Ammon's horn (tissue), 1 donor: Measurements from ENCODE around the gene SND1.

Experiments
- DNase-seq: peaks from one replicate; pipeline ENCODE4 v3.0.0-alpha.2; 2016; ENCODE audit warnings: low spot score

SND1 gene

DNA sequence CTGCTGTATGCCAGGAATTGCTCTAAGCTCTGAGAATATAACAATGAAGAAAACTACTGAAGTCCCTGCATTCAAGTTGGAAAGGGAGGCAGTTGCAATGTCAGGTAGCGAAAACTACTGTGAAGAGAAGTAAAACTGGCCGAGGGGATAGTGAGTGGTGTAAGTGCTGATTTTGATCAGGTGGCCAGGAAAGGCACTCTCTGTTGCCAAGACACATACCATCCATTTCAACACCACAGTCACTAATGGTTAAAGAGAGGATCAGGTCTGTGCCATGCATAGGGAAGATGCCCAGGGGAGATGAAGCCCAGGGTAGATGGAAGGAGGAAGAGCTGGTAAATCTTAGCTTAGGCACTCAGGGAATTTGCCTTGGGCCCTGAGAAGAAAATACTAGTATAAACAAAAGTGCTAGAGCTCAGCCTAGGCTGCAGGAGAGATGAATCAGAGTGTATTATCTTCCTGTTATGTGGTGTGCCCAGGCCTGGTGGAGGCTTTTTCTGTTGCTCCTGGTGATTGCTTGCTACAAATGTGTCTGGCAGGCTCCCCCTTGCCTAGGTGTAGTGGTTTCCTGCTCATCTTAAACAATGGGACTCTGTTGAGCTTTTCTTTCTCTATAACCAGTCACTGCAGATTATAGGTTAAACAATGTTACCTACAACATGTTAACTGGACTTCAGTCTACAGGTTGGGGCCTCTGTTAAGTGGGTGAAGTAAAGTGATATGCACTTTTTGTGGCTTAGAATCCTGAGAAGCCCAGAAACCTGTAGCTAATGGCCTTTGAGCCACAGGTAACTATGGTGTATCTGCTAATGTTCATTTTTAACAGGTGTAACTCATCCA lies 253.7 kb downstream of the SND1 start:
- no peak for DNase-seq

DNA sequence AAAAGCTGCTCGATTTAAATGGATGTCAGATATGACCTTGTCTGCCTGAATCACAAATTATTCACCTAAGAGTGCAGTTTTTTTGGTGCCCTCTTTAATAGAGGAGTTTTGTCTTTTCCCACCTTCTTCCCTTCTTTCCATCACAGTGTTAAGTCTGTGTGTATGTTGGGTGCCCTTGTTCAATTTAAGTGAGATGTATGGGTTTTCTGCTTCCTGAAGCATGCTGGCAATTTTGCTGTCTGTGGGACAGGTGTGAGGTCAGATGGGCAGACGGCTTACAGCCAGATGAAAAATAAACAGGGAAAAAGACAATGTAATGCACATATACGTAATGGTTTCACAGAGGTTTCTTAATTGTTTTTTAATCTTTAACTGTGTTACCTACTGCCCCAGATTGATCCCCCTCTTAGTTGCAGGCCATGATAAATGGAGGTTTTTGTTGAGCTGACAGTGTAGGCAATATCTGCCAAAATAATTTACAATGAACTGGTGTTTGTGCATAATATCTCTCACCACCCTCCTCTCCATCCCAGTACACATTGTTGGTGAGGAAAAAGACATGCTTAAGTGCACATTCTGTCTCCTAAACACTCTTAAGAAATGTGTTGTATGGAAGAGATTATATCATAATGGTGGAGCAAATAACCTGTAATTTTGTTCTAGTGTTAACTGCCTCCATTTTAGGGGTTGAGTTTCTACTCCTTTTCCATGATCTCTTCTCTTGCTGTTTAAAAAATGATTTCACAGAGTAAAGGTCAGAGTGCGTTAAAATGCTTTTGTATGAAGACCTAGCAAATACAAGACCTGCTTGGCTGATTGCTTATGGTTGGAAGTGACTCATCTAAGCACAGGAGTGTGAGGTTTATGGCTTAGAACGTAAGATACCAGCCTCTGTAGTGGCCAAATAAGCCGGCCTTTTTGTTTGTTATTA lies 255.4 kb downstream of the SND1 start:
- DNase-seq, result no peak

DNA sequence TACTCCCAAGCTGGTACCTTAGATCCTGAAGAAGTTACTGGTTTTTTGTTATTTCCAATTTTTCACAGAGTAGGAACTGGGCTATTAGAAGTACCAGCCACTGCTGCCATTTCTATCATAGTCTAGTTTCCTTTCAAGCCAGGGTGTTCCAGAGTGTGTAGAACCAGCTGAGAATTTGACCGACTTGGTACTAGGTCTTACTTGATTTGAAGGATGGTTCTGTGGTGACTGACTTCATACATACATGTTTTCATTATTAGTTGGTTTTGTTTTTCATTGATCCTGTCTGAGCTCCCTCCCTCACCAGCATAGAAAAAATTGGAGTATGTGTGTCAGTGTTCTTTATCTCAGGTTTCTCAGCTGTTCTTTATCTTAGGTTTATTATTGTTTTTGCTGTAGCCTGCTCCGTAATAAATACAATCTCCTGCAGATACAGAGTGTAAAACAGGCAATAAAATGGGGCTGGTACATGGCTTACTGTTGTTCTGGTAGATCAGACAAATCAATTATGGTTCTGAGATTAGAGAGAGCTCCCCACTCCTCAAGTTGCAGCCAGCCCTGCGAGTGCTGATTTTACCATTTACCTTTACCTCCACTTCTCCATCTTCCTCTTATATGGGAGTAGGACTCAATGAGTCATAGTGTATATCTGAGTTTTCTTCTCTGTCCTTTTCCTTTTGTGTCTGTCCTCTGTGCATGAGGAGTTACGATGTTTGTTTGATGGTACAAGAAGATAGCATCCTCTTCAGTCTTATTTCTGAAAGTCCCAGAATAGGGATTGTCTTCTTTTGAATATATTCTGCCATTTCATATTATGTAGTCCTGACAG lies 256.6 kb downstream of the SND1 start:
- no peak for DNase-seq

GRCh38 chr7:127909424-127910152 lies 257.6 kb downstream of the SND1 start:
- DNase-seq, result no peak

- no peak for DNase-seq
Observed at GRCh38 chr7:127910670-127911069, 258.7 kb downstream of the SND1 start.

- no peak for DNase-seq
Observed at GRCh38 chr7:127911968-127912511, 260.0 kb downstream of the SND1 start.

GRCh38 chr7:127912901-127913300 lies 260.9 kb downstream of the SND1 start:
- no peak for DNase-seq

DNA sequence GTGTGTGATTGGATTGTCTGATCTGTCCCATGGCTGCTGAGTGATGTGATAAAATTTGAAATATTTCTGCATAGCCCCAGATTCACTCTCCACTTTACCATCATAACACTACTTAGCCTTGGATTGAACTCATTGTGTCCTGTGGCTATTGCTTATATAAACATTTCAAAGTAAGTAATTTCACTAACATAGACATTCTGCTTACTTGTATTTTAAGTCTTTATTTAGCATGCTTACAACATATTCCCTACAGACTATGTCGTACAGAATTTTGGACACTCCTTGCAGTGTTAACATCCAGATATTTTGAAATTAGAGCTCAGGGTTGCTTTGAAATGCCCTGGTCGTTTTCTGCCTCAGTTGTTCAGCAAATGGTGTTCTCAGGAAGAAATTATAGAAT lies 261.7 kb downstream of the SND1 start:
- no peak for DNase-seq

DNA sequence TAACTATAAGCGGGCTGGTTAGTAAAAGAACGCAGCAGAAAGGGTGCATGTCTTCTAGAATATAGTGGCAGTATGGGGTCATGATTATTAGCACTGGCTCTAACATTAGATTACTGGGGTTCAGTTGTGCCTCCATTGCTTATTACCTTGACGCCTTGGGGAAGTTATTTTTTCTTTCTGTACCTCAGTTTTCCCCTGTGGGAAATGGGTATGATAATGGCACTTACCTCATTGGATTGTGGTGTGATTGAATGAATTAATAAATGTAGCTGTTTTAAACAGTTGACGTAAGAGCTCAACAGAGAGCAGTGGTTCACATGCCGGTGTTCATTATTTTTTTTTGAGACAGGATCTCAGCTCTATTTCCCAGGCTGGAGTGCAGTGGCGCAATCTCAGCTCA lies 262.7 kb downstream of the SND1 start:
- DNase-seq, result no peak

DNA sequence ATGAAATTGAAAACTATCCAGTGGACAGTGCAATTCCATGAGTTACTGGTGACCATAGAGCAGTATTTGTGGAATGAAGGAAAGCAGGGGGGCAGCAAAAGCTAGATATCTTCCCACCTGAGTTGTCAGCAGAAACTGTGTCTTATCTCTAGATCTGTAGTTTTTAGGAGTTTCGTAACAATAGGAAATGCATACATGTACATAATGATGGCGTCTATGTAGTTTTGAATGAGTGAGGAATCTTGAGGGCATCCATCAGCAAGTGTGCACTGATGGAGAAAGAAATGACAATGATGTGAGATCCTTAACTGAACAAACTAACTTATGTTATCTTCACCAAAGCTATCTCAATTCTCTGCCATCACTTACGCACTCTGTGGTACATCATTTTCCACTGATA lies 264.7 kb downstream of the SND1 start:
- DNase-seq, result no peak

DNA sequence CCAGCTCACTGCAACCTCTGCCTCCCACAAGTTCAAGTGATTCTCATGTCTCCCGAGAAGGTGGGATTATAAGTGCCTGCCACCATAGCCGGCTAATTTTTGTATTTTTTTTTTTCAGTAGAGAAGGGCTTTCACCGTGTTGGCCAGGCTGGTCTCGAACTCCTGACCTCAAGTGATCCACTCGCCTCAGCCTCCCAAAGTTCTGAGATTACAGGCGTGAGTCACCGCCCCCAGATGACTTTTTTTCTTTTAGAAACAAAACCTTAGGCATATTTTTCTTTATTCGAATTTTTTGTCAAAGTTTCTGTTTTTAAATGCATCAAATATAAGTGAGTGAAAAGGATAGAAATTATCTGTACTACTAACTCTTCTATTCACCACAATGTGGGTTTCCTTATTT lies 266.1 kb downstream of the SND1 start:
- no peak for DNase-seq

DNA sequence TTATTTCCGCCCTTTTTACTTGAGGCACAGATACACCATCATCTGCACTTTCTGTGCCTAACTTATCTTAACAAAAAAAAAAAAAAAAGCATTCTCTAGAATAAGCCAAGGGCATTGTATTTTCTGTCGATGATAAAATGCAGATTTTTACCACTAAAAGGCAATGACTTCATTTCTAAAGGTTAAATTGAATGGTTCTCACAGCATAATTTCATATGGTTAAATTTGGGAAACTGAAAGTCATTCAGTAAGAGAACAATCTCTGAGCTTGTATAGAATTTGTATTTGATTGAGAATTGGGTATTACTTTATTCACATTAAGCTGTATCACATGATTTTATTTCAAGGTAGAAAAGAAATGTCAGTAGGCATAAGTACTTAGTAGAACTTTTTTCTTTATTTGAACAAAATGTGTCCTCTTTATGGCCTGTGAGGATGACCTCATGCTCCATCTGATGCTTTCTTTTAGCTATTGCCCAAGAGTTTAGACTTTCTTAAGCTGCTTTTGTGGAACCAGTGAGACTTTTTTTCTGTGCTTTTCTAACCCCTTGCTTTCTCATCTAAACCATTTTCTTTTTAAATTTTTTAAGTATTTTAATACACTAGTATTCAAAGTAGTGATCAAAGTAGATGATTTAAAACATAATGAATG lies 268.9 kb downstream of the SND1 start:
- DNase-seq, result no peak

DNA sequence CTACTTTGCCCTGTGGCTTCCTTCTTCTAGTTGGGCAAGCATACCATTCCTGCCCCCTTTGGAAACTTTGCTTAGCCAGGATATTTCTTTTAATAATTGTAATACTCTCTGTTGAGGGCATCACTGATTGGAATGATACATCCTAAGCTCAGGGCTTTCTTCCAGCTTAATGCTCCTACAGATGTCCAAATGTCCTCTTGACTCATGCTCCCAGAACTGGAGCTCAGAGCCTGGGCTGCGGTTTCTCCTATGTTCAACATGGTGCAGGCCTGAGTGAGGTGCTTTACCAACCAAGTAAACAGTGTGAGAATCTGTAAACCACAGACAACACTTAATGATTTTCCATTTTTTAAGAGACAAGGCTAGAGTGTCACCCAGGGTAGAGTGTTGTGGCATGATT lies 270.7 kb downstream of the SND1 start:
- DNase-seq, result no peak

- no peak for DNase-seq
Observed at GRCh38 chr7:127924874-127925273, 272.9 kb downstream of the SND1 start.

GRCh38 chr7:127927348-127927696 lies 275.3 kb downstream of the SND1 start:
- no peak for DNase-seq

GRCh38 chr7:127928222-127928621 lies 276.2 kb downstream of the SND1 start:
- no peak for DNase-seq

DNA sequence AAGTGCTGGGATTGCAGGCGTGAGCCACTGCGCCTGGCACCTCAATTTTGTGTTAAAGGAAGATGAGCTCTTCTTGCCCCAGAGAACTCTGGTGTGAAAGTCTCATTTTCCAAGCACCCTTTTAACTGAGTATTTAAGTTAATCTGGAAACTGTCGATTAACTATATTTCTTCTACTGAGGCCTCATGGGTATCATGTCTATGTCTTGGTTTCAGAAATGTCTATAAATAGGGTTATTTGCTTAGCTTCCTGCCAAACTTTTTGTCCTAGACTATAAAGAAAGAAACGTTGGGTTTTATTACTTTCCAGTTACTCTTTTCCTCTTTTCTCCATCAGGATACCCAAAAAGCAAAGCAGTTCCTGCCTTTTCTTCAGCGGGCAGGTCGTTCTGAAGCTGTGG lies 276.9 kb downstream of the SND1 start:
- DNase-seq, result no peak

DNA sequence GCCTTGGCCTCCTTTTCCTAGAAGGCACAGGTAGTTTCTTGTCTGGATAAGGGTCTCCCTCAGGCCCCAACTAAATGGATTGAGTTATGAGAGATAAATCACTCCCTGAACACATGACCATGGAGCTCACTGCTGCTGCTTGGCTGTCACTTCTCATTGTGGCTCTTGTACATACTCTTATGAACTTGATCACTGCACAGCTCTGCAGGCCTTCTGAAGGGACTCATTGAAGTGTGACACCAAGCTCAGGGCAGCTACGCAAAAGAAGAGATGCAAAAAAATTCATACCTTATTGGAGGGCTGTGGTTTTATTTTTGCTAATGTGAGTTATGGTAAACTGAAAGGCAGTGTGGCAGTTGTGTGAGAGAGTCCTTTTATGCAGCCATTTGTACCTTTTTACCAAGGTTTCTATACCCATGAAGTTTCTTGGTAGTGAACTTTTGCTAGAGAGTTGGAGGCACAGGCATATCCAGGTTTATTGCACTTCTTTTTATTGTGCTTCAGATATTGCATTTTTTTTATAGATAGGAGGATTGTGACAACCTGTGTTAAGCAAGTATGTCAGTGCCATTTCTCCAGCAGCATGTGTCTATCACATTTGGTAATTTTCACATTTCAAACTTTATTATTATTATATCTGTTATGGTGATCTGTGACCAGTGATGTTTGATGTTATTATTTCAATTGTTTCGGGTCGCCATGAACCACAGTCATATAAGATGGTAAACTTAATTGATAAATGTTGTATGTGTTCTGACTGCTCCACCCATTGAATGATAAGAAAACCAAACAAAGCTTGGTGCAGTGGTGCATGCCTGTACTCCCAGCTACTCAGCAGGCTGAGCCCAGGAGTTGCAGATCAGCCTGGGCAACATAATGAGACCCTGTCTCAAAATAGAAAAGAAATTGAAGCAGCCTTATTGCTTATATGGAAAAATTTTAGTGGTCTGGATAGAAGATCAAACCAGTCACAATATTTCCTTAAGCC lies 278.6 kb downstream of the SND1 start:
- no peak for DNase-seq

DNA sequence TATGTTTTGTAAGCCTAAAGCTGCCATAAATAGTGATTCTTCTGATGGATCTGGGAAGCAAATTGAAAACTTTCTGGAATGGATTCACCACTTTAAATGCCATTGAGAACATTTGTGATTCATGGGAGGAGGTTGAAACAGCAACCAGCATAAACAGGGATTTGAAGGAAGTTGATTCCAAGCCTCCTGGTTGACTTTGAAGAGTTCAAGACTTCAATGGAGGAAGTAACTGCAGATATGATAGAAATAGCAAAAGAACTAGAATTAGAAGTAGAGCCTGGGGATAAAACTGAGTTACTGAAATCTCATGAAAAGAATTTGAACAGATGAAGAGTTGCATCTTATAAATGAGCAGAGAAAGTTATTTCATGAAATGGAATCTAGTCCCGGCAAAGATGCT lies 280.1 kb downstream of the SND1 start:
- DNase-seq, result no peak

- DNase-seq, result no peak
Observed at GRCh38 chr7:127932496-127932895, 280.5 kb downstream of the SND1 start.
